NCI-H2196 (cell line): Measurements from ENCODE around the gene PFKM.
"Not testable (repeated sequence)": the region's sequence is repeated elsewhere in the genome, so short reads cannot be mapped to it uniquely, and the experiment has no call there.

Experiments
- DNase-seq: peaks from one replicate; lab custom pipeline; 2025; ENCODE audit not compliant: unreplicated experiment; lab: John Stamatoyannopoulos, UW

Gene PFKM

GRCh38 chr12:48110691-48111311, 8.4 kb upstream of the PFKM start:
- DNase-seq = no peak

GRCh38 chr12:48111312-48111693, 7.9 kb upstream of the PFKM start:
- DNase-seq = not testable (repeated sequence)

- DNase-seq = no peak
Observed at GRCh38 chr12:48115957-48116356, 3.2 kb upstream of the PFKM start.

GRCh38 chr12:48118284-48118871, 786 bp upstream of the PFKM start:
- no peak for DNase-seq

- no peak for DNase-seq
Observed at GRCh38 chr12:48119834-48120195, 651 bp downstream of the PFKM start.

GRCh38 chr12:48121522-48121921, 2.4 kb downstream of the PFKM start:
- DNase-seq = no peak

GRCh38 chr12:48122065-48122834, 3.1 kb downstream of the PFKM start:
- no peak for DNase-seq

GRCh38 chr12:48123169-48123568, 4.0 kb downstream of the PFKM start:
- no peak for DNase-seq

- DNase-seq = not testable (repeated sequence)
Observed at GRCh38 chr12:48125542-48125941, 6.4 kb downstream of the PFKM start.

GRCh38 chr12:48125985-48126384, 6.8 kb downstream of the PFKM start:
- DNase-seq = no peak

- peak; percentile 24 for DNase-seq
Observed at GRCh38 chr12:48126953-48127630, 7.9 kb downstream of the PFKM start.

- no peak for DNase-seq
Observed at GRCh38 chr12:48128800-48129199, 9.6 kb downstream of the PFKM start.

GRCh38 chr12:48129376-48129775, 10.2 kb downstream of the PFKM start:
- DNase-seq = no peak

- DNase-seq = no peak
Observed at GRCh38 chr12:48131517-48131916, 12.4 kb downstream of the PFKM start.

- no peak for DNase-seq
Observed at GRCh38 chr12:48132826-48133225, 13.7 kb downstream of the PFKM start.

GRCh38 chr12:48135027-48135426, 15.9 kb downstream of the PFKM start:
- no peak for DNase-seq

GRCh38 chr12:48142818-48143674, 23.9 kb downstream of the PFKM start:
- DNase-seq = no peak

GRCh38 chr12:48143898-48144297, 24.7 kb downstream of the PFKM start:
- no peak for DNase-seq

- DNase-seq = no peak
Observed at GRCh38 chr12:48145981-48146380, 26.8 kb downstream of the PFKM start.

- DNase-seq = no peak
Observed at GRCh38 chr12:48151103-48151771, 32.1 kb downstream of the PFKM start.
